Glomerular visceral epithelial cell (primary cell): ENCODE measurements around the gene HDAC8.

Source experiments
- DNase-seq: peaks from one replicate; pipeline ENCODE4 v3.0.0-alpha.2; 2016; ENCODE audit errors: extremely low spot score

Gene HDAC8

GRCh38 chrX:72297953-72298730, 274.5 kb downstream of the HDAC8 start:
- no peak for DNase-seq

- no peak for DNase-seq
These were observed 275.7 kb downstream of the HDAC8 start for GRCh38 chrX:72296991-72297390.

DNA sequence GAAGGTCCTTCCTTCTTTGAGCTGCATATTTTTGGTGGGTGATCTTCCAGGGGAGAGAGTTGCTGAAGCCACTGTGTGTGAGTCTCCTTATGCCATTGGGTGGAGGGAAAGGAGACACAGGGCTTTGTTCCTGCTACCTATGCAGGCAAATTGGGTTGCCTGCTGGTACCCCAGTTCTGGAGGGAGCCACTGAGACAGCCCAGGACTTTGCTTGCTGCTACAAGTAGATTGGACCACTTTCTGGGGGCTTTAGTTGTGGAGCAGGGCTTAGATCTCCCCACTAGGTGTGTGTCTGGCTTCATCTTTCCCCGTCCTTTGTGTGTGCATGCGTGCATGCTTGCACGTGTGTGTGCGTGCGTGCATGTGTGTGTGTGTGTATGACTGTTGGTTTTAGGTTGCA, 276.9 kb downstream of the HDAC8 start:
- DNase-seq = no peak

- no peak for DNase-seq
These were observed 278.1 kb downstream of the HDAC8 start for GRCh38 chrX:72294497-72294896.

- DNase-seq = no peak
These were observed 290.3 kb downstream of the HDAC8 start for GRCh38 chrX:72282302-72282701.

- DNase-seq = peak; percentile 28
These were observed 292.3 kb downstream of the HDAC8 start for GRCh38 chrX:72280321-72280845.
